Lower lobe of right lung (tissue), 2 donors: ENCODE results near the gene LPIN1. TPM values are rescaled to one million over a fixed set of nuclear protein-coding genes. Genes with fewer than 3 reads are reported as not detected.
"Not testable (repeated sequence)": the region's sequence is repeated elsewhere in the genome, so short reads cannot be mapped to it uniquely, and the experiment has no call there.

Experiments used
- ATAC-seq, 2 donors: fragments of 200-7000 bp; cut with Tn5 transposase; one replicate each; pipeline ENCODE4 v1.9.1; 2020 to 2022; ENCODE audit warnings: mild to moderate bottlenecking in 2 of 2, moderate library complexity in 2 of 2
- DNase-seq: peaks from one replicate; pipeline ENCODE4 v3.0.0-alpha.2; 2020
- H3K27ac ChIP-seq: fragments of 200-600 bp; one replicate; pipeline ENCODE4 v1.8.0; 2022
- H3K27me3 ChIP-seq: fragments of 200-600 bp; one replicate; pipeline ENCODE4 v1.8.0; 2022; ENCODE audit warnings: low read depth
- H3K36me3 ChIP-seq: fragments of 200-600 bp; one replicate; pipeline ENCODE4 v1.8.0; 2022; ENCODE audit warnings: mild to moderate bottlenecking
- H3K4me1 ChIP-seq: fragments of 200-600 bp; one replicate; pipeline ENCODE4 v1.8.0; 2022
- H3K4me3 ChIP-seq: fragments of 200-600 bp; one replicate; pipeline ENCODE4 v1.8.0; 2022; ENCODE audit warnings: mild to moderate bottlenecking
- H3K9me3 ChIP-seq: fragments of 200-600 bp; one replicate; pipeline ENCODE4 v1.8.0; 2022
- CTCF ChIP-seq: fragments of 200-600 bp; IDR thresholded peaks from one replicate; pipeline ENCODE4 v1.8.0; 2022; ENCODE audit warnings: antibody characterized with exemption, mild to moderate bottlenecking
- intact Hi-C: fragments of 100-400 bp; cut with DNase I; formaldehyde crosslinking; loops from one replicate; pipeline ENCODE4 v1.11.0; 2022
- total RNA-seq: library from RNA; stranded (reverse); fragmentation: NEBNext Ultra II Directional; extraction: Animal tissue kit (Norgen Biotek cat#: 25700); gene quantifications from one replicate; pipeline ENCODE4 v1.2.1, GENCODE V29; 2021
- donor health status: DM: no; HTN: yes; CAD: no; lungs with severe emphysema.

The LPIN1 gene
- total RNA-seq, 1 donor from 2014 or later, result 52.7 TPM

GRCh38 chr2:11753886-11754699 lies 7.7 kb downstream of the LPIN1 start:
- H3K4me1 ChIP-seq, result peaks cover 48% of the 10 kb centered on the region
- ATAC-seq (peak; percentile 57 to 68), DNase-seq (no peak)
- no peak for TF ChIP-seq CTCF
- no peaks in the 10 kb centered on the region for H3K9me3 ChIP-seq
- no peaks in the 10 kb centered on the region for H3K36me3 ChIP-seq
- H3K4me3 ChIP-seq, result peak overlapping the region; percentile 18
- H3K27ac ChIP-seq, result peak overlapping the region; percentile 77
- no peaks in the 10 kb centered on the region for H3K27me3 ChIP-seq
- intact Hi-C loops, result no loop called here

- no peak for TF ChIP-seq CTCF
- H3K9me3 ChIP-seq, result no peaks in the 10 kb centered on the region
- H3K4me1 ChIP-seq, result peaks cover 42% of the 10 kb centered on the region
- intact Hi-C loops, result no loop called here
- H3K36me3 ChIP-seq, result no peaks in the 10 kb centered on the region
- H3K27ac ChIP-seq, result peak overlapping the region; percentile 77
- ATAC-seq (no peak), DNase-seq (no peak)
- H3K27me3 ChIP-seq, result no peaks in the 10 kb centered on the region
- H3K4me3 ChIP-seq, result no peak overlapping the region
These were observed 8.2 kb downstream of the LPIN1 start for GRCh38 chr2:11754700-11755015.

GRCh38 chr2:11757101-11757500 lies 10.7 kb downstream of the LPIN1 start:
- ATAC-seq (no peak), DNase-seq (no peak)
- H3K36me3 ChIP-seq, result no peaks in the 10 kb centered on the region
- peaks cover 33% of the 10 kb centered on the region for H3K4me1 ChIP-seq
- intact Hi-C loops, result no loop called here
- H3K27ac ChIP-seq, result no peak overlapping the region
- TF ChIP-seq CTCF, result no peak
- no peak overlapping the region for H3K4me3 ChIP-seq
- no peaks in the 10 kb centered on the region for H3K9me3 ChIP-seq
- no peaks in the 10 kb centered on the region for H3K27me3 ChIP-seq

- peaks cover 2% of the 10 kb centered on the region for H3K36me3 ChIP-seq
- intact Hi-C loops, result no loop called here
These were observed 11.8 kb downstream of the LPIN1 start for GRCh38 chr2:11758187-11758586.

GRCh38 chr2:11758647-11759046 lies 12.2 kb downstream of the LPIN1 start:
- no peak overlapping the region for H3K4me3 ChIP-seq
- TF ChIP-seq CTCF, result no peak
- H3K27ac ChIP-seq, result no peak overlapping the region
- H3K4me1 ChIP-seq, result peaks cover 22% of the 10 kb centered on the region
- no peaks in the 10 kb centered on the region for H3K9me3 ChIP-seq
- H3K27me3 ChIP-seq, result no peaks in the 10 kb centered on the region
- ATAC-seq, result no peak
- intact Hi-C loops, result no loop called here
- no peak for DNase-seq
- peaks cover 6% of the 10 kb centered on the region for H3K36me3 ChIP-seq

More at GRCh38 chr2:11758187-11758586, 11.8 kb downstream of the LPIN1 start:
- peaks cover 27% of the 10 kb centered on the region for H3K4me1 ChIP-seq
- DNase-seq (no peak), ATAC-seq (no peak)
- no peak overlapping the region for H3K4me3 ChIP-seq
- H3K27me3 ChIP-seq, result no peaks in the 10 kb centered on the region
- H3K9me3 ChIP-seq, result no peaks in the 10 kb centered on the region
- no peak overlapping the region for H3K27ac ChIP-seq
- TF ChIP-seq CTCF, result no peak

- H3K4me3 ChIP-seq, H3K9me3 ChIP-seq, DNase-seq, H3K27me3 ChIP-seq, ATAC-seq, H3K36me3 ChIP-seq, H3K27ac ChIP-seq, intact Hi-C loops: not testable (repeated sequence)
- peaks cover 15% of the 10 kb centered on the region for H3K4me1 ChIP-seq
These were observed 12.9 kb downstream of the LPIN1 start for GRCh38 chr2:11759182-11759975.
